HepG2 (cell line): Measurements from ENCODE around the gene NEDD8. TPM values are rescaled to one million over a fixed set of nuclear protein-coding genes. Genes with fewer than 3 reads are reported as not detected.

Source experiments
- CHCHD3 ChIP-seq: sonication (generic); formaldehyde crosslinking; IDR thresholded peaks from 2 replicates; pipeline ENCODE4 v1.8.0; 2022; ENCODE audit warnings: mild to moderate bottlenecking, missing genetic modification reagents, moderate library complexity
- CREM ChIP-seq, 2 experiments: sonication (generic) in 1 of 2; formaldehyde crosslinking in 1 of 2; IDR thresholded peaks; 2 replicates each; pipeline versions ENCODE4 v1.4.0 to v1.6.1; 2016 to 2020; ENCODE audit warnings: antibody characterized with exemption in 1 of 2, mild to moderate bottlenecking in 1 of 2, missing genetic modification reagents in 1 of 2
- ELF1 ChIP-seq: sonication (generic); formaldehyde crosslinking; IDR thresholded peaks from 2 replicates; pipeline ENCODE4 v1.4.0; 2020; ENCODE audit warnings: missing genetic modification reagents
- ELF4 ChIP-seq: sonication (generic); formaldehyde crosslinking; IDR thresholded peaks from 2 replicates; pipeline ENCODE4 v1.5.0; 2020; ENCODE audit warnings: missing genetic modification reagents, mild to moderate bottlenecking, moderate library complexity, borderline replicate concordance
- HOXA7 ChIP-seq: sonication (generic); formaldehyde crosslinking; IDR thresholded peaks from 2 replicates; pipeline ENCODE4 v1.8.1; 2022; ENCODE audit warnings: mild to moderate bottlenecking, missing genetic modification reagents, moderate library complexity
- MXI1 ChIP-seq: IDR thresholded peaks from 3 replicates; pipeline ENCODE4 v1.6.1; 2012; ENCODE audit warnings: low read depth, low read length, inconsistent platforms, borderline replicate concordance
- NAIF1 ChIP-seq: sonication (generic); formaldehyde crosslinking; IDR thresholded peaks from 2 replicates; pipeline ENCODE4 v1.5.0; 2020; ENCODE audit warnings: mild to moderate bottlenecking, missing genetic modification reagents, borderline replicate concordance
- SMAD9 ChIP-seq: sonication (generic); formaldehyde crosslinking; IDR thresholded peaks from 2 replicates; pipeline ENCODE4 v1.5.1; 2020; ENCODE audit warnings: mild to moderate bottlenecking, missing genetic modification reagents
- TARDBP ChIP-seq: sonication (generic); formaldehyde crosslinking; IDR thresholded peaks from 2 replicates; pipeline ENCODE4 v1.8.0; 2022; ENCODE audit warnings: mild to moderate bottlenecking, missing genetic modification reagents
- ZNF101 ChIP-seq: sonication (generic); formaldehyde crosslinking; IDR thresholded peaks from 2 replicates; pipeline ENCODE4 v1.4.0; 2020; ENCODE audit warnings: mild to moderate bottlenecking, low read depth, missing genetic modification reagents, borderline replicate concordance
- ZNF143 ChIP-seq: sonication (generic); formaldehyde crosslinking; IDR thresholded peaks from 2 replicates; pipeline ENCODE4 v1.4.0; 2020; ENCODE audit warnings: missing genetic modification reagents
- ZNF18 ChIP-seq: sonication (generic); formaldehyde crosslinking; IDR thresholded peaks from 2 replicates; pipeline ENCODE4 v1.8.0; 2022; ENCODE audit warnings: mild to moderate bottlenecking, missing genetic modification reagents; ENCODE audit not compliant: insufficient replicate concordance
- ZNF382 ChIP-seq: sonication (generic); formaldehyde crosslinking; IDR thresholded peaks from 2 replicates; pipeline ENCODE4 v1.5.0; 2020; ENCODE audit warnings: missing genetic modification reagents, mild to moderate bottlenecking, borderline replicate concordance
- ZNF407 ChIP-seq: sonication (generic); formaldehyde crosslinking; IDR thresholded peaks from one replicate; pipeline ENCODE4 v1.5.1; 2020; ENCODE audit warnings: mild to moderate bottlenecking, missing genetic modification reagents; ENCODE audit errors: not compliant biosample characterization
- ZNF451 ChIP-seq: sonication (generic); formaldehyde crosslinking; IDR thresholded peaks from 2 replicates; pipeline ENCODE4 v1.5.0; 2020; ENCODE audit warnings: mild to moderate bottlenecking, missing genetic modification reagents
- ZNF567 ChIP-seq: sonication (generic); formaldehyde crosslinking; IDR thresholded peaks from 2 replicates; pipeline ENCODE4 v1.8.1; 2023; ENCODE audit warnings: mild to moderate bottlenecking, missing genetic modification reagents, borderline replicate concordance
- ZNF879 ChIP-seq: sonication (generic); formaldehyde crosslinking; IDR thresholded peaks from 2 replicates; pipeline ENCODE4 v1.8.1; 2023; ENCODE audit warnings: missing genetic modification reagents
- polyA plus RNA-seq, 8 experiments: library from polyadenylated mRNA; depleted of rRNA in 3 of 8; stranded (reverse) in 7 of 8; unstranded in 1 of 8; fragments of >200 nt; fragmentation: Illumina TruSeq in 4 of 8; extraction: Trizol in 4 of 8; gene quantifications; 2 replicates each; pipeline versions ENCODE4 v1.2.1 to v1.2.3, GENCODE V29; 2011 to 2016; ENCODE audit warnings: low read depth in 4 of 8, missing spikeins in 1 of 8, mixed read lengths in 1 of 8; ENCODE audit not compliant: insufficient read depth in 1 of 8
- total RNA-seq, 5 experiments: library from RNA; depleted of rRNA; stranded (reverse); fragments of >200 nt; fragmentation: Illumina TruSeq; extraction: Trizol; gene quantifications; 2 replicates each; pipeline ENCODE4 v1.2.3, GENCODE V29; 2016; ENCODE audit warnings: low read depth in 1 of 5

NEDD8 gene
- total and polyA plus RNA-seq, 2 of the 13 experiments (the other 11 are each of a cell fraction or from before 2014, with no cell fraction given): 535 to 713 TPM

- TF ChIP-seq ZNF879: no peak
- peak; percentile 91; the same call in 1 of the 2 replicates for TF ChIP-seq ELF1 (CRISPR knock-in tag)
- TF ChIP-seq ZNF101 (CRISPR knock-in tag): peak; percentile 41
- no peak for TF ChIP-seq ZNF382 (CRISPR knock-in tag)
- peak; percentile 35; the same call in 1 of the 2 replicates for TF ChIP-seq ZNF567 (CRISPR knock-in tag)
- no peak for TF ChIP-seq CHCHD3 (CRISPR knock-in tag)
- peak; percentile 100 for TF ChIP-seq ELF4 (CRISPR knock-in tag)
- peak; percentile 100 for TF ChIP-seq CREM (IDR thresholded peaks at IDR 0.05)
- 0 out of 2 replicates have a peak, but pooled peaks have one; percentile 33 for TF ChIP-seq CREM (CRISPR knock-in tag; IDR thresholded peaks at IDR 0.05)
- 0 out of 2 replicates have a peak, but pooled peaks have one; percentile 17 for TF ChIP-seq TARDBP
- peak; percentile 74; the same call in 1 of the 3 replicates for TF ChIP-seq MXI1
- TF ChIP-seq NAIF1: peak; percentile 88
- TF ChIP-seq SMAD9: peak; percentile 84; the same call in 1 of the 2 replicates
- TF ChIP-seq ZNF451 (CRISPR knock-in tag): peak; percentile 25; the same call in 1 of the 2 replicates
- peak; percentile 90 for TF ChIP-seq ZNF407 (CRISPR knock-in tag)
- peak; percentile 91 for TF ChIP-seq ZNF143 (CRISPR knock-in tag)
- TF ChIP-seq HOXA7: no peak
- TF ChIP-seq ZNF18: no peak
Observed at GRCh38 chr14:24232121-24232644, at the start of gene NEDD8 (continued).
